ENCODE results near the gene STEAP1B.

The STEAP1B gene

DNA sequence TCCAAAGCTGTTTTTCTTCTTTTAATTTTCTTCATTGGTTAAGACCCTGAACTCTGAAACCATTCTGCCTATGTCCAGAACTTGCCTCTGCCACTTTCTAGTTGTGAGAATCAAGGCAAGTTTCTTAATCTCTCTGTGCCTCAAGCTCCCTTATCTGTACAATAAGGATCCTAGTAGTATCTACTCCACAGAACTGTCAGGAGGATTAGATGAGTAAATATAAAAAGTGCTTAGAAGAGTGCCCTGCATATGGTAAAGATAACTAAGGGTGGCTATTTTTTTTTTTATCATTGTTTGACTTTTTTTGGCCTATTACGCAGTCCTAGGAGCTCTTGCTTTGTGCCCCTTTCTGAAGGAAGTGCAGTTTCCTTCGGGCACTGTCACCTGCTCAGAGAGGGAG is 96.6 kb downstream of the STEAP1B start:
- TF ChIP-seq RAD21 (IDR thresholded peaks at IDR 0.05; ENCODE audit: low read depth) (no peak), TAF1 (IDR thresholded peaks at IDR 0.05; ENCODE audit: low read depth) (no peak), NFIC (IDR thresholded peaks at IDR 0.05) (no peak)

- TF ChIP-seq ZBTB7A (IDR thresholded peaks at IDR 0.05; ENCODE audit: low read depth) (no peak), RAD21 (IDR thresholded peaks at IDR 0.05; ENCODE audit: low read depth) (no peak), NFIC (IDR thresholded peaks at IDR 0.05) (no peak), EGR1 (IDR thresholded peaks at IDR 0.05) (no peak), FOXM1 (IDR thresholded peaks at IDR 0.05; ENCODE audit: borderline replicate concordance, low read depth) (no peak), CREB1 (IDR thresholded peaks at IDR 0.05; ENCODE audit: low read depth) (no peak)
- TF ChIP-seq, protein P1, sequence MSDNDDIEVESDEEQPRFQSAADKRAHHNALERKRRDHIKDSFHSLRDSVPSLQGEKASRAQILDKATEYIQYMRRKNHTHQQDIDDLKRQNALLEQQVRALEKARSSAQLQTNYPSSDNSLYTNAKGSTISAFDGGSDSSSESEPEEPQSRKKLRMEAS (IDR thresholded peaks at IDR 0.05), result no peak
Measured at GRCh38 chr7:22402250-22402649, 97.7 kb downstream of the STEAP1B start.

- TF ChIP-seq TEAD4 (IDR thresholded peaks at IDR 0.05) (no peak), CREB1 (IDR thresholded peaks at IDR 0.05; ENCODE audit: low read depth) (no peak), EGR1 (IDR thresholded peaks at IDR 0.05) (no peak)
- TF ChIP-seq, protein P2, sequence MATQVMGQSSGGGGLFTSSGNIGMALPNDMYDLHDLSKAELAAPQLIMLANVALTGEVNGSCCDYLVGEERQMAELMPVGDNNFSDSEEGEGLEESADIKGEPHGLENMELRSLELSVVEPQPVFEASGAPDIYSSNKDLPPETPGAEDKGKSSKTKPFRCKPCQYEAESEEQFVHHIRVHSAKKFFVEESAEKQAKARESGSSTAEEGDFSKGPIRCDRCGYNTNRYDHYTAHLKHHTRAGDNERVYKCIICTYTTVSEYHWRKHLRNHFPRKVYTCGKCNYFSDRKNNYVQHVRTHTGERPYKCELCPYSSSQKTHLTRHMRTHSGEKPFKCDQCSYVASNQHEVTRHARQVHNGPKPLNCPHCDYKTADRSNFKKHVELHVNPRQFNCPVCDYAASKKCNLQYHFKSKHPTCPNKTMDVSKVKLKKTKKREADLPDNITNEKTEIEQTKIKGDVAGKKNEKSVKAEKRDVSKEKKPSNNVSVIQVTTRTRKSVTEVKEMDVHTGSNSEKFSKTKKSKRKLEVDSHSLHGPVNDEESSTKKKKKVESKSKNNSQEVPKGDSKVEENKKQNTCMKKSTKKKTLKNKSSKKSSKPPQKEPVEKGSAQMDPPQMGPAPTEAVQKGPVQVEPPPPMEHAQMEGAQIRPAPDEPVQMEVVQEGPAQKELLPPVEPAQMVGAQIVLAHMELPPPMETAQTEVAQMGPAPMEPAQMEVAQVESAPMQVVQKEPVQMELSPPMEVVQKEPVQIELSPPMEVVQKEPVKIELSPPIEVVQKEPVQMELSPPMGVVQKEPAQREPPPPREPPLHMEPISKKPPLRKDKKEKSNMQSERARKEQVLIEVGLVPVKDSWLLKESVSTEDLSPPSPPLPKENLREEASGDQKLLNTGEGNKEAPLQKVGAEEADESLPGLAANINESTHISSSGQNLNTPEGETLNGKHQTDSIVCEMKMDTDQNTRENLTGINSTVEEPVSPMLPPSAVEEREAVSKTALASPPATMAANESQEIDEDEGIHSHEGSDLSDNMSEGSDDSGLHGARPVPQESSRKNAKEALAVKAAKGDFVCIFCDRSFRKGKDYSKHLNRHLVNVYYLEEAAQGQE (IDR thresholded peaks at IDR 0.05; ENCODE audit: low read depth), result no peak
Measured at GRCh38 chr7:22400936-22401553, 98.9 kb downstream of the STEAP1B start.

DNA sequence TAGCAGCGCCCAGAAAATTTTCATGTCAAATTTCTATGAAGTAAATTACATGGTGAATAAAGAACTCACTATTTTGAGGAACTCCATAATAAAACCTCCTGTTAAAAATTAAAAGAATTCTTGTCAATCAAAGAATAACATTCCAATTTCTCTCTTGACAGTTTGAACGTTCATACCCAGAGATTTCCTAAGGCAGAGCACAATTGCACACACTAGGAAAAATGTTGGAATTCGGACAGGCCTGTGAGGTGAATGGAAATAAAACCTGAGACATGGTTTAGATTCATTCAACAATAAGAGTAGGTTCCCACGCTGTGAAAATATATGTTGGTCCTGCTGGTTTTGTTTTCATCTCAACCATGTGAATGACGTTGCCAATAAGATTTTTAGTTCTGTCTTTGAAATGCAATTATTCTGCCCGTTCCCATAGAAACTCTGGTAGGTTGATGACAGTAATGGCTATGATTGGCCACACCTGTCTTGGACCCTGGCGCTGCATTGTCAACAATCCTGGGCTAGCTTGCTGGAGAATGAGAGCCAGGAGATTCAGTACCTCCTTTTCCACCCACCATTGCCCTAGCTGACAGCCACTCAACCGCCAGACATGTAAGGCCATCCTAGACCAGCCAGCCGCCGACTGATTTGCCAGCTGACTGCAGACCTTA is 99.7 kb downstream of the STEAP1B start:
- no peak for TF ChIP-seq TEAD4 (IDR thresholded peaks at IDR 0.05)
- TF ChIP-seq, protein P2 (IDR thresholded peaks at IDR 0.05; ENCODE audit: low read depth), result no peak
- no peak for TF ChIP-seq ZBTB7A (IDR thresholded peaks at IDR 0.05; ENCODE audit: low read depth)
- TF ChIP-seq YY1 (IDR thresholded peaks at IDR 0.05; ENCODE audit: low read depth), result no peak
- no peak for TF ChIP-seq EGR1 (IDR thresholded peaks at IDR 0.05)
- TF ChIP-seq FOXM1 (IDR thresholded peaks at IDR 0.05; ENCODE audit: borderline replicate concordance, low read depth), result no peak
- TF ChIP-seq TAF1 (IDR thresholded peaks at IDR 0.05; ENCODE audit: low read depth), result no peak
- TF ChIP-seq TCF12 (IDR thresholded peaks at IDR 0.05; ENCODE audit: low read depth), result no peak
- no peak for TF ChIP-seq RAD21 (IDR thresholded peaks at IDR 0.05; ENCODE audit: low read depth)
- no peak for TF ChIP-seq CEBPB (IDR thresholded peaks at IDR 0.05)
- TF ChIP-seq NFIC (IDR thresholded peaks at IDR 0.05), result no peak

GRCh38 chr7:22399546-22399945 is 100.4 kb downstream of the STEAP1B start:
- TF ChIP-seq RAD21 (IDR thresholded peaks at IDR 0.05; ENCODE audit: low read depth), result no peak
- TF ChIP-seq TAF1 (IDR thresholded peaks at IDR 0.05; ENCODE audit: low read depth), result no peak
- no peak for TF ChIP-seq FOXM1 (IDR thresholded peaks at IDR 0.05; ENCODE audit: borderline replicate concordance, low read depth)
- no peak for TF ChIP-seq ZBTB7A (IDR thresholded peaks at IDR 0.05; ENCODE audit: low read depth)
- TF ChIP-seq, protein P3, sequence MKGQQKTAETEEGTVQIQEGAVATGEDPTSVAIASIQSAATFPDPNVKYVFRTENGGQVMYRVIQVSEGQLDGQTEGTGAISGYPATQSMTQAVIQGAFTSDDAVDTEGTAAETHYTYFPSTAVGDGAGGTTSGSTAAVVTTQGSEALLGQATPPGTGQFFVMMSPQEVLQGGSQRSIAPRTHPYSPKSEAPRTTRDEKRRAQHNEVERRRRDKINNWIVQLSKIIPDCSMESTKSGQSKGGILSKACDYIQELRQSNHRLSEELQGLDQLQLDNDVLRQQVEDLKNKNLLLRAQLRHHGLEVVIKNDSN (IDR thresholded peaks at IDR 0.05), result no peak
- TF ChIP-seq, protein P2 (IDR thresholded peaks at IDR 0.05; ENCODE audit: low read depth), result no peak
- no peak for TF ChIP-seq EP300 (IDR thresholded peaks at IDR 0.05; ENCODE audit: borderline replicate concordance)
- TF ChIP-seq TCF12 (IDR thresholded peaks at IDR 0.05; ENCODE audit: low read depth), result no peak

Data from Ishikawa (cell line).